Thymus (tissue), 11 donors: ENCODE data around the gene ALOX5AP. TPM values are rescaled to one million over a fixed set of nuclear protein-coding genes. Genes with fewer than 3 reads are reported as not detected.

Experiments
- DNase-seq, 9 donors: peaks; one replicate each; pipeline ENCODE4 v3.0.0-alpha.2; 2013; ENCODE audit warnings: low spot score in 9 of 9, low read depth in 6 of 9, missing footprints in 1 of 9
- H3K27ac ChIP-seq, 2 donors: one replicate each; pipeline ENCODE4 v1.5.1; 2013; ENCODE audit warnings: control low read depth in 1 of 2, low read depth in 1 of 2, low read length in 1 of 2, mild to moderate bottlenecking in 1 of 2, moderate library complexity in 1 of 2
- H3K27me3 ChIP-seq, 2 donors: one replicate each; pipeline ENCODE4 v1.5.1; 2013; ENCODE audit warnings: low read length in 1 of 2; ENCODE audit not compliant: control insufficient read depth in 2 of 2, insufficient read depth in 1 of 2
- H3K36me3 ChIP-seq, 2 donors: one replicate each; pipeline ENCODE4 v1.5.1; 2013; ENCODE audit warnings: low read length in 1 of 2, mild to moderate bottlenecking in 1 of 2, moderate library complexity in 1 of 2; ENCODE audit not compliant: control insufficient read depth in 2 of 2, insufficient read depth in 2 of 2
- H3K4me1 ChIP-seq, 2 donors: one replicate each; pipeline ENCODE4 v1.5.1; 2013; ENCODE audit warnings: low read length in 2 of 2; ENCODE audit not compliant: control insufficient read depth in 2 of 2, insufficient read depth in 2 of 2
- H3K4me3 ChIP-seq, 2 donors: one replicate each; pipeline ENCODE4 v1.5.1; 2013; ENCODE audit warnings: low read length in 2 of 2, control low read depth in 1 of 2, mild to moderate bottlenecking in 1 of 2
- H3K9me3 ChIP-seq, 2 donors: one replicate each; pipeline ENCODE4 v1.5.1; 2013; ENCODE audit warnings: low read length in 1 of 2, mild to moderate bottlenecking in 1 of 2; ENCODE audit not compliant: control insufficient read depth in 2 of 2, insufficient read depth in 1 of 2
- WGBS: extraction: QIAGEN DNeasy Blood & Tissue Kit; methylation state at CpG from one replicate; pipeline ENCODE4 v1.1.7; 2013; 5-methylcytosine and 5-hydroxymethylcytosine counted together
- polyA plus RNA-seq: library from polyadenylated mRNA; stranded (reverse); fragments of 200-250 nt; gene quantifications from one replicate; pipeline ENCODE4 v1.2.3, GENCODE V29; 2013
- total RNA-seq: library from RNA; stranded (reverse); fragments of 120-200 nt; gene quantifications from one replicate; pipeline ENCODE4 v1.2.4, GENCODE V29; 2013
- donor health status: healthy.

ALOX5AP gene
- total and polyA plus RNA-seq, 2 donors: 36.9 to 77.1 TPM

DNA sequence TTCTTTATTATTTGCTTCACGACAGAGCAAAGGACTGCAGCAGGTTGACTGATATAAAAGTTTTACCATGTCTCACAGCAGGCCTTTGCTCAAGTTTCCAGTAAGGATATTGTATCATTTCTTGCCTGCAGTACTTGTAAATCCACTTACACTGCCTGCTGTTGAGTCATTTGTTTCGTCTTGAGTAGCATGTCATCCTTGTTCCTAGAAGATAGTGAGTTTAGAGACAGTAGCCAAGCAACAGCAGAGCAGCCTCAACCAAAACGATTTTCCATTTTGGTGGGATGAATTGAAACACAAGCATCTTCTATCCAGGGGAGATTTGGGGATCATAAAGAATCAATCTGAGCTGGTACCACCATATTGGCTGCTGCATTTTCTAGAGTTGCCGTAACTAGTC, 24.0 kb upstream of the ALOX5AP start:
- H3K27me3 ChIP-seq: no peaks in the 10 kb centered on the region

DNA sequence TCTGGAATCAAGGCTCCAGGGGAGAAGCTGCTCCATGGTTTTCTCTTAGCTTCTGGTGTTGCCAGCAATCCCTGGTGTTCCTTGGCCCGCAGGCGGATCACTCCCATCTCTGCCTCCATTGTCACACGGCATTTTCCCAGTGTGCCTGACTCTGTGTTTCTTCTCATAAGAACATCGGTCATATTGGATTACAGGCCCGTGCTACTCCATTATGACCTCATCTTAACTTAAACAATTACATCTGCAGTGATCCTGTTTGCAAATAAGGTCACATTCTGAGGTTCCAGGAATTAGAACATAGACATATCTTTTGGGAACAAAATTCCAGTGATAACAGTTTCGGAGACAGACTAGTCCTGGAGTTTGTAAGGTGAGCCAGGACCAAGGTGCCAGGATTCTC, 23.5 kb upstream of the ALOX5AP start:
- Histone ChIP-seq H3K9me3 (no peaks in the 10 kb centered on the region), H3K4me3 (no peak overlapping the region), H3K36me3 (no peaks in the 10 kb centered on the region), H3K4me1 (no peaks in the 10 kb centered on the region), H3K27ac (no peak overlapping the region), H3K27me3 (no peaks in the 10 kb centered on the region)
- no peak for DNase-seq
- 97% methylated on average over 6 of the region's 6 CpGs for WGBS

More for the DNA sequence above, 24.0 kb upstream of the ALOX5AP start:
- no peak for DNase-seq
- no peak overlapping the region for H3K4me3 ChIP-seq
- no peaks in the 10 kb centered on the region for H3K4me1 ChIP-seq
- no peak overlapping the region for H3K27ac ChIP-seq
- H3K9me3 ChIP-seq: no peaks in the 10 kb centered on the region
- no peaks in the 10 kb centered on the region for H3K36me3 ChIP-seq
- 96% methylated on average over 4 of the region's 4 CpGs for WGBS

DNA sequence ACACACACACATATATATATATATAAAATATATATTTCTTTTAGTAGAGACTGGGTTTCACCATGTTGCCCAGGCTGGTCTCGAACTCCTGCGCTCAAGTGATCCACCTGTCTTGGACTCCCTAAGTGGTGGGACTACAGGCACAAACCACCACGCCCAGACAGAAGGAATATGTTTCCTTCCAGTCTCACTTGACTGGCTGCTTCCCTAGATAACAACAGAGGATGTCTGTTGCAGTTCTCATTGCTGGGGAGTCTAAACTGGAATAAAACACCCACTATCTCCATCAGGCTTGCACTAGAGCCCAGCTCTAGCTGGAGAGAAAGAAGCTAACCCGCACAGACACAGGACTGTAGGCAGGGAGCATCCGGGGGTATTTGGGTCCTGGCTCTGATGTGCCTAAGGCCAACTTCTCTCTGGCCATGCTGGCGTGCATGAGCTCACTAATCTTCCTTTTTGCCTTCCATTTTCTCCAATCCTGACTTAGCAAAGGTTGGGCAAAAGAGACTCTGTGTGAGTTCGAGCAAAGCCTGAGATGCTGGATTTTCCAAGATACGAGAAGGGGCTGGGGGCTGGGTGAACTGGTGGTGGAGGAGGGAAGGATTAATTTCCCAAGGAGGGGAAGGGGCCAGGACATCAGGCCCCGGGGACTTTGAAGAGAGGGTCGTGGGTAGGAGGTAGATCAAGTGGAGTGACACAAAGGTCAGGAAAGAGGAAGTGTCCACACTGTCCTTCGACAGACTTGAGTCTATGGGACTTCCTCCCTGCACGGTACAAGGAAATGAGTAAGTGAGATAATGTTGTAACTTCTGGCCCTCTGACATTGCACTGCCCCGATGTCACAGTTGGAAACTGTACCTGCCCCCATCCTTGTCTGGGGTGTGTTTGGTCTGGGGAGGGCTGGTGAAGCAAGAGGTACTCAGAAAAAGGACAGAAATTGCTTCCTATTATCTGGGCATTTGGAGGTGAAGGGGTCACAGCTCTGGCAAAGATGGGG, 22.5 kb upstream of the ALOX5AP start:
- Histone ChIP-seq H3K27ac (no peak overlapping the region), H3K9me3 (no peaks in the 10 kb centered on the region), H3K27me3 (no peaks in the 10 kb centered on the region), H3K4me1 (no peaks in the 10 kb centered on the region), H3K4me3 (no peak overlapping the region), H3K36me3 (no peaks in the 10 kb centered on the region)
- DNase-seq: no peak
- 54% methylated on average over 13 of the region's 13 CpGs for WGBS

DNA sequence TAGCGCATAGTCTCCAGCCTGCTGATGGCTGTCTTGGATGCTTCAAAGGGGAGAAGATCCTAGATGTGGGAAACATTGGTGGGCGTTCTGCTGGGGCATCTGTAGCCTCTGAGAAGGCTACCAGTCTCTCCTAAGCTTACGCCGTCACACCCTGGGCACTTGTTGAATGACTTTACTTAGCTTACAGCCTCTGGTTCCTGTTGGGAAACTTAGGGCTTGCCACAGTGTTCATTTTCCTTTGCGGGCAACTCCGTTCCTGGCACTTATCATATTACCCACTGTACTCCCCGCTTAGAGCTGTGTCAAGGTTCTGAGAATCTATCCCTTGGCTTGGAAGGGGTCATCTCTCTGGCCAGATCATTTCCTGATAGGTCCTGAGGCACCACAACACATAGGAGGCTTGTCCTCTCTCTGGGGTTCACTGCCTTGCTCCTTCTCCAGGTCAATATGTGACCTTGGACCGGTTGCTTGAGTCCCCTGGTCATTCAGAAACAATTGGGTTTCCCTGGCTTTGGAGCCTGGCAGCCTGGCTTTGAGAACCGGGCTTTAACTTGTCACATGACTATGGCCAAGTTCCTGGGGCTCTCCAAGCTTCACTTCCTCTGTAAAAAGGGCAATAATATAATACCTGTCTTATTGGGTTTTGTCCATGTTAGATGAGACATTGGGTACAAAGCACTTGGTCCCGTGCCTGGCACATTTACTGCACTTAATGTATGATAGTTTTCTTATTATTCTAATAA, 20.5 kb upstream of the ALOX5AP start:
- no peaks in the 10 kb centered on the region for H3K27me3 ChIP-seq
- WGBS: 92% methylated on average over 10 of the region's 10 CpGs
- H3K4me1 ChIP-seq: no peaks in the 10 kb centered on the region
- no peak for DNase-seq
- H3K9me3 ChIP-seq: no peaks in the 10 kb centered on the region
- no peak overlapping the region for H3K27ac ChIP-seq
- H3K36me3 ChIP-seq: no peaks in the 10 kb centered on the region
- no peak overlapping the region for H3K4me3 ChIP-seq

DNA sequence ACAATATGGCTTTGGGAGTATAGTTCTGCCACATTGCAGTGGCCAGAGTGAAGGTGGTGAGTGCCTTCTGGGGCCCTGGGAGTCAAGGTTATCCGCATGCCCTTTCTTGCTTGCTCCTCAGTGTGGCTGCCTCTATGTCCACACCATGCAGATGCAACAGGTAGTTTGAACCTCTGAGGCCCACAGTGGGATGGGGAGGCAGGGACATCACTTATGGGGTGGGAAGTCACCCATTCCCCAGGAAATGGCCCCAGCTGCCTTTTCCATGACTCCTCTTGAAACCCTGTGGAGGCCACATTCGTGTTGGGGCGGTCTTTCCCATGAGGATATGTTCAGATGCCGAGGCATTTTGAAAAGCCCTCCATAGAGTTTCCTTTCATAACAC, 20.0 kb upstream of the ALOX5AP start:
- no peak overlapping the region for H3K27ac ChIP-seq
- H3K9me3 ChIP-seq: no peaks in the 10 kb centered on the region
- no peaks in the 10 kb centered on the region for H3K27me3 ChIP-seq
- no peaks in the 10 kb centered on the region for H3K4me1 ChIP-seq
- no peaks in the 10 kb centered on the region for H3K36me3 ChIP-seq
- no peak for DNase-seq
- no peak overlapping the region for H3K4me3 ChIP-seq
- WGBS: 97% methylated on average over 4 of the region's 4 CpGs

DNA sequence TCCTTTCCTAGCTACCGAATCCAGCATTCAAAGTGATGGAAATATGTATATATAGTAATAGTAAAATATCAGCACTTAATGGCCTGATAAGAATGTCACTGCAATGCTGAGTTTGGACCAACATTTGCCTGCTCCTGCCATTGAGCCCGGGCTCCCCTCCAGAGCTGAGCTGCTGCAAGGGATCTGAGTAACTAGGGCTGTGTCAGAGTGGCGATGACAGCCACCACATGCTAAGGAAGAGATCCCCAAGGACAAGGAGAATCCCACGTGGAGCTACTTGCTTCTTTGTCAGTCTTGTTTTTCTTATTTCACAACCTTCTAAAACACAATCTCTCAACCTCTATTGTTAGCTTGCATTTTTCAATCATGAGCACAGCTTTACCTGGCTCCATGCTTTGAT, 19.5 kb upstream of the ALOX5AP start:
- no peaks in the 10 kb centered on the region for H3K9me3 ChIP-seq
- no peak overlapping the region for H3K27ac ChIP-seq
- H3K36me3 ChIP-seq: no peaks in the 10 kb centered on the region
- no peak overlapping the region for H3K4me3 ChIP-seq
- 98% methylated on average over 4 of the region's 4 CpGs for whole genome bisulfite sequencing
- no peaks in the 10 kb centered on the region for H3K4me1 ChIP-seq
- DNase-seq: no peak
- no peaks in the 10 kb centered on the region for H3K27me3 ChIP-seq

DNA sequence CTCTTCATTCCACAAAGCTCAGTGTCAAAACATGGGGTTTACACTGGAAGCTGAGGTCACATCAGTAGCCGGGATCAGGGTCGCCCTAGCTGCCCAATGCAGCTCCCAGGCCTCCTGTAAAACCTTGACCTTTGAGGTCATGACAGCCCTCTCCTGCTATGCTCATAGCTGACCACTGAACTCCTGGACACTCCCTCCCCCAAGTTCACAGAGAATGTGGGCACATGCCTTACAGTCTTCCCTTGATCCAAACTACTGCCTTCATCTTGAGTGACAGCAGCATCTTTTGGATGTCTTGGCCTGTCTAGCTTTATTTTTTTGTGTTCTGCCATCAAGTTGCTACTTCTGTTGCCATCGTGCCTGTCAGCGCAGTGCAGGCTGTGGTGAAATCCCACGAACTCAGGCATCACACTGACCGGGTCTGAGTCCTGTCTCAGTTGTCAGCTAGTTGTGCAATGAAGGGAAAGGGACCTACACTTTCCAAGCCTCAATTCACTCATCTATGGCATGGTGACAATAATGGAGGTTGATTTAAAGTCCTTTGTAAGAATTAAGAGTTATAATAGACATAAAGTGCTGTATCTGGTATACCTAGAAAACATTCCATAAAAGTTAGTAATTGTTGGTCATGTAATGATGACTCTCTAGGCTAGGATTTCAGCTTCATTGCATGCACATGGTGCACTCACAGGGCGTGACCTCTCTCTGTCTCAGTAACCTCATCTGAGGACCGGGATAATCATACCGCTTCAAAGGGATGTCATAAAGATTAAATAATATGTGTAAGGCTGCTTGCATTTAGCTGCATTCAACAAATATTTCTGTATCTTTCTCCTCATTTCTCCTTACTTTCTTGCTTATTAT, 16.4 kb upstream of the ALOX5AP start:
- 94% methylated on average over 9 of the region's 9 CpGs for WGBS
- H3K4me3 ChIP-seq: no peak overlapping the region
- H3K27ac ChIP-seq: no peak overlapping the region

DNA sequence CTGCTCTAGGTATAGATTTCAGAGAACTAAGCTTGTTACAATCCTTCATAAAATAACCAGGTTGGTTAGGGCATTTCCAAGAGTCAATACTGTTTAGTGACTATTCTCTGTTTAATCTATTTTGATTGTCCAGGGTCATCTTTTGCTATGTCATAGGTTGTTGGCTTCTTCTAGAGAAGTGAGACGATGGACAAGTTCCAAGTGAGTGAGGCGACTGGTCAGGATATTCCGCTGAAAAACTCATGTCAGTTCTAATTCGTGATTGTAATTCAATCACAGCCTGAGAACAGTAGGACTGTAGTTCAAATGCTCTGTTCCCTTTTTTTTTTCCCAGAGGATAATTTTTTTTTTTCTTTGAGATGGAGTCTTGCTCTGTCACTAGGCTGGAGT, 15.8 kb upstream of the ALOX5AP start:
- no peaks in the 10 kb centered on the region for H3K36me3 ChIP-seq
- no peak overlapping the region for H3K27ac ChIP-seq
- no peak for DNase-seq
- no peaks in the 10 kb centered on the region for H3K27me3 ChIP-seq
- H3K4me3 ChIP-seq: no peak overlapping the region
- 93% methylated on average over 4 of the region's 4 CpGs for WGBS
- H3K9me3 ChIP-seq: no peaks in the 10 kb centered on the region
- H3K4me1 ChIP-seq: no peaks in the 10 kb centered on the region

More for the DNA sequence above, 16.4 kb upstream of the ALOX5AP start:
- Histone ChIP-seq H3K9me3 (no peaks in the 10 kb centered on the region), H3K36me3 (no peaks in the 10 kb centered on the region), H3K4me1 (no peaks in the 10 kb centered on the region), H3K27me3 (no peaks in the 10 kb centered on the region)
- no peak for DNase-seq
